Adrenal gland (tissue), 5 donors: ENCODE data around the gene PLEKHH1.

Source experiments
- POLR2A ChIP-seq, 2 donors: fragments of 450-650 bp; IDR thresholded peaks; one replicate each; pipeline ENCODE4 v1.6.1; 2017; ENCODE audit warnings: antibody characterized with exemption in 2 of 2, mild to moderate bottlenecking in 2 of 2, moderate library complexity in 1 of 2
- TF ChIP-seq, protein P1 (sequence below), 6 experiments: fragments of 450-650 bp in 4 of 6; fragments of 200-600 bp in 2 of 6; sonication (generic) in 1 of 6; IDR thresholded peaks; 1 replicate in 5 of 6; 2 replicates in 1 of 6; pipeline versions ENCODE4 v1.5.1 to v1.8.0; 2016 to 2021; ENCODE audit warnings: antibody characterized with exemption in 6 of 6, mild to moderate bottlenecking in 2 of 6, moderate library complexity in 1 of 6
- donor health status: DM: no; HTN: no; CAD: no.

DNA sequence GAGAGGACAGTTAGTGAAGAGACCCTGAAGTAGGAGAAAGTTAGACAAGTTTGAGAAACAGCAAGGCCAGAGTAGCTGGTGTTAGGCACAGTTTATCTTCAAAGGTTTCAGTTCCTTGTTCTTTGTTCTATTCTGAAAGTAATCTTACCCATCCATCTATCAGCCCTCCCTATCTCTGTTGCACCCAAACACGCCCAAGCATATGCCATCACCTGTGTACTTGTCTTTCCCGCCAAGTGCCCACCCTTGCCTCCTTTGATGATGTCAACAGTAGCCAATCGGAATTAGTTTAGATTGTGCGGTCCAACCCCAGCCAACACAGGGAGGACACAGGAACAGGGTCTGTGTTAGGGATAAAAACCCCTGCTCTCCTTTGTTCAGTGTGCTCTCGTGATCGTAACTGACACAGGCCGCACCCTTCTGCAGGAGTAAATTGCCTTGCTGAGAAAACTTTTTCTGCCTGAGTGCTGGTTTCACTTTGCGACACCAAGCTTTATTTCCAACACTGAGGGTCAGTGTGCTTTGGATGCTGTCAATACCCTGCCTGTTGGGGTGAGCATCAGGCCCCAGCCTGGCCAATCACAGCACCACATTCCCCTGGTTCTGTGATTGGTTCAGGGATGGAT is 39.9 kb upstream of the PLEKHH1 start:
- TF ChIP-seq, protein P1, sequence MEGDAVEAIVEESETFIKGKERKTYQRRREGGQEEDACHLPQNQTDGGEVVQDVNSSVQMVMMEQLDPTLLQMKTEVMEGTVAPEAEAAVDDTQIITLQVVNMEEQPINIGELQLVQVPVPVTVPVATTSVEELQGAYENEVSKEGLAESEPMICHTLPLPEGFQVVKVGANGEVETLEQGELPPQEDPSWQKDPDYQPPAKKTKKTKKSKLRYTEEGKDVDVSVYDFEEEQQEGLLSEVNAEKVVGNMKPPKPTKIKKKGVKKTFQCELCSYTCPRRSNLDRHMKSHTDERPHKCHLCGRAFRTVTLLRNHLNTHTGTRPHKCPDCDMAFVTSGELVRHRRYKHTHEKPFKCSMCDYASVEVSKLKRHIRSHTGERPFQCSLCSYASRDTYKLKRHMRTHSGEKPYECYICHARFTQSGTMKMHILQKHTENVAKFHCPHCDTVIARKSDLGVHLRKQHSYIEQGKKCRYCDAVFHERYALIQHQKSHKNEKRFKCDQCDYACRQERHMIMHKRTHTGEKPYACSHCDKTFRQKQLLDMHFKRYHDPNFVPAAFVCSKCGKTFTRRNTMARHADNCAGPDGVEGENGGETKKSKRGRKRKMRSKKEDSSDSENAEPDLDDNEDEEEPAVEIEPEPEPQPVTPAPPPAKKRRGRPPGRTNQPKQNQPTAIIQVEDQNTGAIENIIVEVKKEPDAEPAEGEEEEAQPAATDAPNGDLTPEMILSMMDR (IDR thresholded peaks at IDR 0.05) = no peak
- TF ChIP-seq POLR2A (IDR thresholded peaks at IDR 0.05) = no peak
